Measurements from ENCODE around the gene IL20RA. TPM values are rescaled to one million over a fixed set of nuclear protein-coding genes. Genes with fewer than 3 reads are reported as not detected.

IL20RA gene
- total RNA-seq, 1 donor from 2014 or later: 0.60 TPM

Other genes starting within 250 kb of the IL20RA start
- 5.6 TPM for gene PEX7, start 222.4 kb downstream of the IL20RA start, total RNA-seq
- not detected for gene SLC35D3, start 122.7 kb downstream of the IL20RA start, total RNA-seq
- not detected for gene IL22RA2, start 128.7 kb upstream of the IL20RA start, total RNA-seq
- gene IFNGR1, start 174.4 kb upstream of the IL20RA start, total RNA-seq: 23.0 TPM